Smooth muscle cell of the umbilical artery (primary cell): ENCODE results near the gene GRHL1. TPM values are rescaled to one million over a fixed set of nuclear protein-coding genes. Genes with fewer than 3 reads are reported as not detected.

Source experiments
- total RNA-seq: library from RNA; depleted of rRNA; stranded (reverse); fragments of >200 nt; gene quantifications from 2 replicates; pipeline ENCODE4 v1.2.3, GENCODE V29; 2014

The GRHL1 gene, protein sequence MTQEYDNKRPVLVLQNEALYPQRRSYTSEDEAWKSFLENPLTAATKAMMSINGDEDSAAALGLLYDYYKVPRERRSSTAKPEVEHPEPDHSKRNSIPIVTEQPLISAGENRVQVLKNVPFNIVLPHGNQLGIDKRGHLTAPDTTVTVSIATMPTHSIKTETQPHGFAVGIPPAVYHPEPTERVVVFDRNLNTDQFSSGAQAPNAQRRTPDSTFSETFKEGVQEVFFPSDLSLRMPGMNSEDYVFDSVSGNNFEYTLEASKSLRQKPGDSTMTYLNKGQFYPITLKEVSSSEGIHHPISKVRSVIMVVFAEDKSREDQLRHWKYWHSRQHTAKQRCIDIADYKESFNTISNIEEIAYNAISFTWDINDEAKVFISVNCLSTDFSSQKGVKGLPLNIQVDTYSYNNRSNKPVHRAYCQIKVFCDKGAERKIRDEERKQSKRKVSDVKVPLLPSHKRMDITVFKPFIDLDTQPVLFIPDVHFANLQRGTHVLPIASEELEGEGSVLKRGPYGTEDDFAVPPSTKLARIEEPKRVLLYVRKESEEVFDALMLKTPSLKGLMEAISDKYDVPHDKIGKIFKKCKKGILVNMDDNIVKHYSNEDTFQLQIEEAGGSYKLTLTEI
- total RNA-seq, result 0.09 and 0.59 TPM in 2 replicates

DNA sequence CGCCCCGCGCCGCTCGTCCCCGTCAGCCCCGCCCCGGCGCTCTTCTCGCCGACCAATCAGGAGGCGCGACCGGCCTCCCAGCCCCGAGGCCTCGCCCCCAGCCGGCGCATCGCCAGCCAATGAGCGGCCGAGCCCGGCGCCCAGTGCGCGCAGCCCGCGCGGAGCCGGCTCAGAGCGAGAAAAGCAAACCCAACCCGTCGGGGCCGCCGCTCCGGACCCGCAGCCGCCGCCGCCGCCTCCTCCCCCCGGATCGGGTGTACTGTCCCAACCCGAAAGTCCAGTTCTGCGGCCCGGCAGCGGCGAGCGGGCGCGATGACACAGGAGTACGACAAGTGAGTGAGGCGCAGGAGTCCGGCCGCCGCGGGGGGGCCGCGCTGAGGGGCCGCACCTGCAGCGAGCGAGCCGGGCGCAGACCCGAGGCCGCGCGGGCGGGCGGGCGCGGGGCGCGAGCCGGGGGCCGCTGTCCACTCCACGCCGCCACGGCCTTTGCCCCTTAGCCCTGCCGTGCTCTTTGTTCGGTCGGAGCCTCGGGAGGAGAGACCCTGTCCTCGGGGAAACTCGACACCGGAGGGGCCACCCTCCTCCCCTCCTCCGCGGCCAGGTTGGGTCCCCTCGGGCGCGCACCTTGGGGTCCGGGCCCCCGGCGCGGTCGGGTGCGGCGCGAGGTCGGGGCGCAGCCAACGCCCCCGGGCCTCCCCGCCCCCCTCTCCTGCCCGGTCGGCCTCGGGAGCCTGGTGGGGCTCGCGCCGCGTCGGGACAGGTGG lies at the start of gene GRHL1:
Gene GRHL1, plus strand, starts transcription at position 172 of the 764 bp plus-strand sequence. Its CDS starts 141 bp downstream, at position 313.

DNA sequence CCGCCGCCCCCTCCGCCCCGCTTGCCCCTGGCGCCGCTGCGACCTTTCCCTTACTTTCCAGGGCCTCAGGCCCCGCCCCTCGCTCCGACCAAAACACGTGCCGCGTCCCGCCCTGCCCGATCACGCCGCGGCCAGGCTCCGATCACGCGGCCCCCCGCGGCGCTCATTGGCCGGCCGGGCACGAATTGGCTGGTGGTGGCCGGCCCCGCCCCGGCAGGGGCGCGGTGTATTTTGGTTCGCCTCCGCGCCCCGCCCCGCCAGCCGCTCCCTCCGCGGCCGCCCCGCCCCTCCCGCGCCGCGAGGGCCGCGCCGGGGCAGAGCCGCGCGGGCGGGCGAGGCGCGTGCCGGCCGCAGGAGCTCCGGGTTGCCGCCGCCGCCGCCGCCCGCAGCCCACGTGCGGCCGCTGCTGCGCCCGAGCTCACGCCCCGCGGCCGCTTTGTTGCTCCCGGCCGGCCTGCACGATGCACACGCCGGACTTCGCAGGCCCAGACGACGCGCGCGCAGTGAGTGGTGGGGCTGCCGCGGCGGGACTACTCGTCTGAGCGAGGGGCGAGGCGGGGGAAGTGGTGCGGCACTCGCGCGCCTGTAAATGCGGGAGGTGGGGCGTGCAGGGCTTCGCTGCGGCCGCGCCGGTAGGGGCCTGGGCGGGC lies 91.9 kb downstream of the GRHL1 start, which contains the start of gene KLF11:
Gene KLF11, plus strand, starts transcription at position 295 of the 650 bp plus-strand sequence. Its CDS starts 167 bp downstream, at position 462.

Other genes starting within 250 kb of the GRHL1 start
- gene TAF1B, start 108.2 kb upstream of the GRHL1 start, total RNA-seq, result 18.1 and 30.5 TPM in 2 replicates
- gene KLF11, start 91.9 kb downstream of the GRHL1 start, total RNA-seq, result 2.7 and 5.2 TPM in 2 replicates
- gene CYS1, start 128.7 kb downstream of the GRHL1 start, total RNA-seq, result under 0.01 and 0.37 TPM in 2 replicates
- 7.1 and 22.2 TPM in 2 replicates for gene RRM2, start 171.0 kb downstream of the GRHL1 start, total RNA-seq